GF-D8 (cell line): Measurements from ENCODE around the gene CPS1.

Experiments used
- DNase-seq: peaks from one replicate; lab custom pipeline; 2025; lab: John Stamatoyannopoulos, UW

Gene CPS1

GRCh38 chr2:210681491-210681890 lies 125.1 kb downstream of the CPS1 start:
- no peak for DNase-seq

- no peak for DNase-seq
Observed at GRCh38 chr2:210686401-210686800, 130.0 kb downstream of the CPS1 start.

GRCh38 chr2:210687786-210688470 lies 131.5 kb downstream of the CPS1 start:
- no peak for DNase-seq

GRCh38 chr2:210707900-210708299 lies 151.5 kb downstream of the CPS1 start:
- DNase-seq: no peak

- DNase-seq: no peak
Observed at GRCh38 chr2:210713122-210713521, 156.7 kb downstream of the CPS1 start.

GRCh38 chr2:210715560-210716082 lies 159.2 kb downstream of the CPS1 start:
- no peak for DNase-seq

GRCh38 chr2:210718503-210718902 lies 162.1 kb downstream of the CPS1 start:
- no peak for DNase-seq

- DNase-seq: no peak
Observed at GRCh38 chr2:210722092-210722491, 165.7 kb downstream of the CPS1 start.

- DNase-seq: no peak
Observed at GRCh38 chr2:210727549-210727948, 171.2 kb downstream of the CPS1 start.
